ENCODE results near the gene C1QTNF2. TPM values are rescaled to one million over a fixed set of nuclear protein-coding genes. Genes with fewer than 3 reads are reported as not detected.
A peak's percentile ranks its signal among the peaks of the same experiment; 100 is the strongest.

C1QTNF2 gene
- total and polyA plus RNA-seq, 2 of the 13 experiments (the other 11 are each of a cell fraction or from before 2014, with no cell fraction given) = not detected

- TF ChIP-seq ZNF615 (CRISPR knock-in tag; IDR thresholded peaks at IDR 0.05; ENCODE audit: borderline replicate concordance) = no peak
- no peak for TF ChIP-seq NKX3-1 (CRISPR knock-in tag; IDR thresholded peaks at IDR 0.05)
- TF ChIP-seq ATRX (CRISPR knock-in tag; IDR thresholded peaks at IDR 0.05; ENCODE audit: borderline replicate concordance) = no peak
- no peak for TF ChIP-seq ZNF121 (CRISPR knock-in tag; IDR thresholded peaks at IDR 0.05)
- no peak for TF ChIP-seq ZIK1 (CRISPR knock-in tag; IDR thresholded peaks at IDR 0.05; ENCODE audit: borderline replicate concordance, low read depth)
- no peak for TF ChIP-seq PRDM4 (CRISPR knock-in tag; IDR thresholded peaks at IDR 0.05; ENCODE audit: borderline replicate concordance)
- TF ChIP-seq ZNF710 (CRISPR knock-in tag; IDR thresholded peaks at IDR 0.05; ENCODE audit: borderline replicate concordance) = peak; percentile 57; the same call in 1 of the 2 replicates
- no peak for TF ChIP-seq GTF2F1 (IDR thresholded peaks at IDR 0.05; ENCODE audit: low read length)
- no peak for TF ChIP-seq PBX2 (CRISPR knock-in tag; IDR thresholded peaks at IDR 0.05)
- no peak for TF ChIP-seq ZNF761 (CRISPR knock-in tag; conservative IDR thresholded peaks at IDR 0.05)
- TF ChIP-seq ZNF580 (CRISPR knock-in tag; IDR thresholded peaks at IDR 0.05; ENCODE audit: borderline replicate concordance, low read depth) = 0 out of 2 replicates have a peak, but pooled peaks have one; percentile 27
- no peak for TF ChIP-seq XBP1 (CRISPR knock-in tag; IDR thresholded peaks at IDR 0.05)
- TF ChIP-seq ZNF543 (CRISPR knock-in tag; IDR thresholded peaks at IDR 0.05) = no peak
- no peak for TF ChIP-seq PPARG (CRISPR knock-in tag; conservative IDR thresholded peaks at IDR 0.05)
- TF ChIP-seq ZKSCAN1 (IDR thresholded peaks at IDR 0.05; ENCODE audit: low read length) = no peak
- TF ChIP-seq MTF2 (CRISPR knock-in tag; IDR thresholded peaks at IDR 0.05; ENCODE audit: borderline replicate concordance) = no peak
- TF ChIP-seq EZH2 (conservative IDR thresholded peaks at IDR 0.05; ENCODE audit: low read depth, low read length) = no peak
- no peak for TF ChIP-seq AHR (CRISPR knock-in tag; IDR thresholded peaks at IDR 0.05)
- TF ChIP-seq SOX6 (IDR thresholded peaks at IDR 0.05) = no peak
- peak; percentile 64; the same call in 1 of the 2 replicates for TF ChIP-seq SOX6 (CRISPR knock-in tag; IDR thresholded peaks at IDR 0.05)
- TF ChIP-seq NR2F1 (CRISPR knock-in tag; IDR thresholded peaks at IDR 0.05) = 0 out of 4 replicates have a peak, but pooled peaks of 1 of the 2 experiments have one; percentile 14
- TF ChIP-seq HOXA9 (CRISPR knock-in tag; IDR thresholded peaks at IDR 0.05; ENCODE audit: borderline replicate concordance) = no peak
- TF ChIP-seq SOX13 (IDR thresholded peaks at IDR 0.05) = no peak
- TF ChIP-seq SOX13 (CRISPR knock-in tag; conservative IDR thresholded peaks at IDR 0.05 in 1 of 2, IDR thresholded peaks at IDR 0.05 in 1 of 2) = peak in 1 of 2 experiments; percentile 50; a peak in 2 of 4 replicates
- peak; percentile 34; the same call in 1 of the 2 replicates for TF ChIP-seq MED1 (CRISPR knock-in tag; IDR thresholded peaks at IDR 0.05)
- peak; percentile 55; the same call in 1 of the 2 replicates for TF ChIP-seq JUNB (CRISPR knock-in tag; IDR thresholded peaks at IDR 0.05; ENCODE audit: borderline replicate concordance)
- TF ChIP-seq XRCC5 (optimal IDR thresholded peaks at IDR 0.05; ENCODE audit: low read length) = no peak
- TF ChIP-seq HDAC6 (IDR thresholded peaks at IDR 0.05; ENCODE audit: low read depth, low read length) = no peak
Measured at GRCh38 chr5:160315968-160316367, 54.5 kb downstream of the C1QTNF2 start (continued).
